Measurements from ENCODE around the gene RASA4.
"Not testable (repeated sequence)": the region's sequence is repeated elsewhere in the genome, so short reads cannot be mapped to it uniquely, and the experiment has no call there.

The RASA4 gene

GRCh38 chr7:102542083-102542482 lies 74.5 kb downstream of the RASA4 start:
- not testable (repeated sequence) for DNase-seq

DNA sequence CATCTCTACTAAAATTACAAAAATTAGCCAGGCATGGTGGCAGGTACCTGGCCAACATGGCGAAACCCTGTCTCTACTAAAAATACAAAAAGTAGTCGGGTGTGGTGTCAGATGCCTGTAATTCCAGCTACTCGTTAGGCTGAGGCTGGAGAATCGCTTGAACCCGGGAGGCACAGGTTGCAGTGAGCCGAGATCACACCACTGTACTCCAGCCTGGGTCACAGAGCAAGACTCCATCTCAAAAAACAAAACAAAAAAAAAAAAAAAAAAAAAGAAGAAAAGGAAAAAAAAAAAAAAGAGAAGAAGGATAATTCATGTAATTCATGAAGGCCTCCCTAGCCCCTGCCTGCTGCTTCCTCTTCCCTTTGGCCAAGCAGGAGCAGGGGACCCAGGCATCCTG lies 76.0 kb downstream of the RASA4 start:
- DNase-seq = not testable (repeated sequence)

DNA sequence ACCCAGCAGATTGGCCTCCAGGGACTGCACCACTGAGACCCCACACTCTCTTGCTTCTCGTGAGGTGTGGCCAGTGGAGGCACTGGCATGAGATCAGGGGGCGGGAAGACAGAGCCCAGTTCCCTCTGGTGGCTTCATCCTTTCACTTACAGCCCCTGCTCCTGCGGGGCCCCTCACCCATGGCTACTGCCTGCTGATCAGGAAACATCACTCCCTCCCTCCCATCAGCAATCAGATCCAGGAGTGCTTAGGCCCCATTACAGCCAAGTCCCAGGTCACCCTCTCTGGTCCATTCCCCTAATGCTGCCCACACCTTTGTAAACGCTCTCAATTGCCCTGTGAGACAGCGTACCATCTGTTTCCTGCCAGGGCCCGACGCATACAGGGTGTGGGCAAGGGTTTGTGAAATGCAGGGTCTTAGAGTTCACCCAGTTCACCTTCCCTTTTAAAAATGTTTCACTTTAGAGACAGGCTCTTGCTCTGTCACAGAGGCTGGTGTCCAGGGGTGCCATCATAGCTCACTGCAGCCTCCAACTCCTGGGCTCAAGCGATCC lies 81.4 kb downstream of the RASA4 start:
- not testable (repeated sequence) for DNase-seq

DNA sequence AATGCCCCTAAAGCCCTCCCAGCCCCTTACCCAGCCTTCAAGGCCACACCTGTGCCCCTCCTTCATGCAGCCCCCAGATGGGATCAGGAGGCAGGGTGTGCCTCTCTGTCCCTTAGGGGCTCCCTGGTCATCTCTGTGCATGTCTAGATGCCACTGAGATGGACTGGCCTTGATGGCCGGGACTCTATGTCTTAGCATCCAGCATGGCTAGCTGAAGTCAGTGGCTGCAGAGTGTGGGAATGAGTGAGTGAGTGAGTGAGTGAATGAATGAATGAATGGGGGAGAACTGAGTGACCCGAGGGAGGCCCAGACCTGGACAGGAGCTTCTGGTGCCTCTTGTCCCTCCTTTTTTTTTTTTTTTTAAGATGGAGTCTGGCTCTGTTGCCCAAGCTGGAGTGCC lies 84.4 kb downstream of the RASA4 start:
- DNase-seq = not testable (repeated sequence)

- not testable (repeated sequence) for DNase-seq
Measured at GRCh38 chr7:102531583-102531982, 85.0 kb downstream of the RASA4 start.

GRCh38 chr7:102527822-102528793 lies 88.4 kb downstream of the RASA4 start:
- not testable (repeated sequence) for DNase-seq

- DNase-seq = not testable (repeated sequence)
Measured at GRCh38 chr7:102527182-102527581, 89.4 kb downstream of the RASA4 start.

GRCh38 chr7:102524803-102525202 lies 91.8 kb downstream of the RASA4 start:
- DNase-seq = not testable (repeated sequence)
